Cardiac muscle cell (in vitro differentiated cells and primary cell): ENCODE data around the gene EXOSC5. TPM values are rescaled to one million over a fixed set of nuclear protein-coding genes. Genes with fewer than 3 reads are reported as not detected.

ENCODE experiments used
- DNase-seq, 2 donors: peaks; one replicate each; pipeline versions ENCODE4 v3.0.0 to v3.0.0-alpha.2; 2010 to 2017; ENCODE audit warnings: low read depth in 1 of 2, low spot score in 1 of 2
- H3K27ac ChIP-seq: fragments of 200-600 bp; sonication (generic); 2 replicates; pipeline ENCODE4 v1.5.1; 2016
- H3K27me3 ChIP-seq: fragments of 200-600 bp; sonication (generic); 2 replicates; pipeline ENCODE4 v1.6.0; 2016; ENCODE audit warnings: control low read depth
- H3K36me3 ChIP-seq: fragments of 200-600 bp; sonication (generic); 2 replicates; pipeline ENCODE4 v1.5.1; 2016; ENCODE audit warnings: control low read depth
- H3K4me1 ChIP-seq: fragments of 200-600 bp; sonication (generic); 2 replicates; pipeline ENCODE4 v1.8.1; 2017; ENCODE audit warnings: low read depth, mild to moderate bottlenecking, mixed run types
- H3K4me3 ChIP-seq: fragments of 200-600 bp; sonication (generic); 2 replicates; pipeline ENCODE4 v1.5.1; 2016; ENCODE audit warnings: mild to moderate bottlenecking
- H3K9me3 ChIP-seq: fragments of 200-600 bp; sonication (generic); 2 replicates; pipeline ENCODE4 v1.5.1; 2017; ENCODE audit warnings: low read depth, mild to moderate bottlenecking, control low read depth
- CTCF ChIP-seq: IDR thresholded peaks from 2 replicates; pipeline ENCODE4 v1.5.1; 2012; ENCODE audit warnings: low read depth, mild to moderate bottlenecking, low read length
- polyA plus RNA-seq: library from polyadenylated mRNA; unstranded; fragments of >200 nt; fragmentation: Nextera tagmentation; extraction: Ambion mirVana; gene quantifications from 2 replicates; pipeline ENCODE4 v1.2.1, GENCODE V29; 2016
- total RNA-seq: library from RNA; depleted of rRNA; stranded (reverse); fragments of >200 nt; gene quantifications from 2 replicates; pipeline ENCODE4 v1.2.3, GENCODE V29; 2016

EXOSC5 gene
- total and polyA plus RNA-seq, 2 experiments from 2014 or later, result 31.4 to 53.0 TPM

DNA sequence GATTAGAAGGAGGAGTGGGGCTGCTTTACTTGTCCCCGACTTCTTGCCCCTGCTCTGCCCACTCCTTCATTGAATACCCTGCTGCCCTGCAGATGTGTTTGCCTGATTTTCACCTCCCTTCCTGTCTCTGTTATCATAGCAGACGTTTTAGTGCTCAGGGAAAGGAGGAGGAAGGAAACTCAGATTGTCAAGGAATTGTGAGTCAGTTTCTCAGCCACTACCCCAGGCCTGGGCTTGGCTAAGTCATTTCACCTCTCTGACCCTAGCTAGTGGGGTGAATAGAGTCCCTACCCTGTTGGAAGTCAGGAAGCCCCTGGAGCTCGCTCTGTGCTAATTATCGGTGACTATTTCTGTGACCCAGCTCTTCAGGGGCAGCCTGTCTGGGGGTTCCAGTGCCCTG, 4.3 kb upstream of the EXOSC5 start:
- H3K9me3 ChIP-seq, result no peaks in the 10 kb centered on the region
- no peaks in the 10 kb centered on the region for H3K36me3 ChIP-seq
- no peak overlapping the region for H3K27ac ChIP-seq
- no peak overlapping the region for H3K4me3 ChIP-seq
- peaks cover 5% of the 10 kb centered on the region for H3K4me1 ChIP-seq
- no peak for TF ChIP-seq CTCF
- no peaks in the 10 kb centered on the region for H3K27me3 ChIP-seq
- no peak for DNase-seq

DNA sequence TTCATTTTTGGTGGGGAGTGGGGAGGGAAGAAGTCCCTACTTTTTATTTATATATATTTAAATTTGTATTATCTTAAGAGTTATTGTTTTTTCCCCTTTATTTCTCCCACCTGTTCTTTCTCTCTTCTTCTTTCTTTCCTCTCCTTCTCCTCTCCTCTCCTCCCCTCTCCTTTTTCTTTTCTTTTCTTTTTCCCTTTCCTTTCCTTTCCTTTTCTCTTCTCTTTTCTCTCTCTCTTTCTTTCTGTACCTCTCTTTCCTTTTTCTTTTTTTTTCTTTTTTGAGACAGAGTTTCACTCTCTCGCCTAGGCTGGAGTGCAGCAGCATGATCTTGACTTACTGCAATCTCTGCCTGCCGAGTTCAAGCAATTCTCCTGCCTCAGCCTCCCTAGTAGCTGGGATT, 2.4 kb upstream of the EXOSC5 start:
- Histone ChIP-seq H3K36me3 (no peaks in the 10 kb centered on the region), H3K4me3 (no peak overlapping the region), H3K27me3 (no peaks in the 10 kb centered on the region), H3K9me3 (no peaks in the 10 kb centered on the region), H3K4me1 (peaks cover 5% of the 10 kb centered on the region), H3K27ac (no peak overlapping the region)
- no peak for TF ChIP-seq CTCF
- no peak for DNase-seq

DNA sequence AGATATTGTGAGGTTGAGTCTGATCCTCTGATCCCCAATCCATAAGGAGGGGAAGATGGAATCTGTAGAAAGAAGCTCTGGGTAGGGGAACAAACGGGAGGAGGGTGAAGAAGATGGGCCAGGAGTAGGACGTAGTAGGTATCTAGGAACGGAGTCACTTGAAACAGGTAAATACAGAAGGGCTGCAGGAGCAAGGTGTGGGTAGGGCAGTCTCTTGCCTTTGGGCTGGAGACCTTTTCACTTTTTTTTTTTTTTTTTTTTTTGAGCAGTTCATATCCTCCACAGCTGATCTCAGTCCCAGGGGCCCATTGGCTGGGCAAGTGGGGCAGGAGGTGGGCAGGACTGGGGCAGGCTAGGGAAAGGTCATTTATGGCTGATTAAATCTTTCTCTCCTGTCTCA, 1.9 kb upstream of the EXOSC5 start:
- no peak for DNase-seq
- no peaks in the 10 kb centered on the region for H3K9me3 ChIP-seq
- no peaks in the 10 kb centered on the region for H3K36me3 ChIP-seq
- no peak overlapping the region for H3K27ac ChIP-seq
- H3K4me1 ChIP-seq, result peaks cover 5% of the 10 kb centered on the region
- H3K4me3 ChIP-seq, result peak overlapping the region; percentile 98
- no peaks in the 10 kb centered on the region for H3K27me3 ChIP-seq
- TF ChIP-seq CTCF, result no peak

GRCh38 chr19:41398598-41398997, 1.4 kb upstream of the EXOSC5 start:
- no peaks in the 10 kb centered on the region for H3K27me3 ChIP-seq
- DNase-seq, result no peak
- H3K27ac ChIP-seq, result peak overlapping the region; percentile 98
- peaks cover 5% of the 10 kb centered on the region for H3K4me1 ChIP-seq
- H3K36me3 ChIP-seq, result no peaks in the 10 kb centered on the region
- TF ChIP-seq CTCF, result no peak
- no peaks in the 10 kb centered on the region for H3K9me3 ChIP-seq
- H3K4me3 ChIP-seq, result peak overlapping the region; percentile 98

DNA sequence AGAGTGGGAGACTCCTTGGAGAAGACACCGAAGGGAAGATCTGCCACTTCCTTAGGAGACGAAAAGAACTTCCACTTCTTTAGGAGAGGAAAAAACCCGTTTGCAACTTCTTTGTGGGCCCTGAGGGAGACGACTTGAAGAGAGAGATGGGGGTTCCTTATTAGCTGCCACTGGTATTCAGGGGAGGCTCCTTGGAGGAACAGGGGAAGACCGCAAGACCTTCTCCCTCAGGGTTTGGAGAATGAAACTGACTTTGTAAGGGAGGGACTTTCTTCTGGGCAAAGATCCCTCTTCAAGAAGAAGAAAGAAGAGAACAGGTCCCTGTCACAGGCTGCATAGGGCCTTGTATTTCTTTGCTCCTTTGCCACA, 875 bp upstream of the EXOSC5 start:
- TF ChIP-seq CTCF, result no peak
- Histone ChIP-seq H3K9me3 (no peaks in the 10 kb centered on the region), H3K4me3 (peak overlapping the region; percentile 98), H3K36me3 (no peaks in the 10 kb centered on the region), H3K4me1 (peaks cover 5% of the 10 kb centered on the region), H3K27ac (peak overlapping the region; percentile 98), H3K27me3 (no peaks in the 10 kb centered on the region)
- DNase-seq, result no peak

DNA sequence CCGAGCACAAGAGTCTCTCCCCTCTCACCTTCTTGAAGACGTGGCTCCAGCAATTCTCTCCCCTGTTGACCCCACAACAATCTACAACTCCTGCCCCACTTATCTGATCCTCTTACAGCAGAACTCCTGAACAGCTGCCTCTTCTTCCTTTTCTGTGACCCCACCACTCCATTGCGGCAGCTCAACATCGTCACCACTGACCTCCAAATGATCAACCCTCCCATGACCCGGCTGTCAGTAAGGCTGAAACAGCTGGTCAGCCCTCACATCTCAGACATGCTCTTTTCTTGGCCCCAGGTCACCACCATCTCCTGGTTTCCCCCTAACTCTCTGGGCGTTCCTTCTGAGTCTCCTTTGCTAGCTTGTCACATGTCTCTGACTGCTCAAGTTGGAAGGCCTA, 1.8 kb downstream of the EXOSC5 start:
- Histone ChIP-seq H3K9me3 (no peaks in the 10 kb centered on the region), H3K27me3 (no peaks in the 10 kb centered on the region), H3K4me3 (no peak overlapping the region), H3K36me3 (no peaks in the 10 kb centered on the region), H3K27ac (no peak overlapping the region), H3K4me1 (peaks cover 5% of the 10 kb centered on the region)
- no peak for TF ChIP-seq CTCF
- no peak for DNase-seq
